Measurements from ENCODE around the gene AAK1. TPM values are rescaled to one million over a fixed set of nuclear protein-coding genes. Genes with fewer than 3 reads are reported as not detected.

AAK1 gene
- total RNA-seq, 1 experiment from 2014 or later, result 30.6 TPM

DNA sequence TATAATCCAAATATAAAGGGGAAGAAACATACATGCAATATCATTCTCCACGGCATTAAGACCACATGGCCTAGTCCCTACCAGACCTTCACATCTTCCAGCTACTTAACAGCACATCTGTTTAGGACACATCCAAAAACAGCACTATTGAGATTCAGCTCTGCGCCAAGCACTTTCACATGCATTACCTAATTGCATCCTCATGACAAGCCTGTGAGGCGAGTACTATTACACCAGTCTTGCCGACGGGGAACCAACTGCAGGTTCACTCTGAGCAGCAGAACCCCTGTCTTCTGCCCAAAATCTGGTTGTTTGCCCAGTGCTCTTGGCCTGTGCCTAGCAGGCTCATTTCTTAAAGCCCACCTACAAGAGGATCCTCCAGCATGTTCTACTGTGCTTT lies 66.7 kb downstream of the AAK1 start:
- H3K27me3 ChIP-seq (ENCODE audit: insufficient read depth, low read length), result no peaks in the 10 kb centered on the region
- no peak for DNase-seq
- H4K20me1 ChIP-seq (ENCODE audit: control insufficient read depth, insufficient read depth, insufficient read length), result no peaks in the 10 kb centered on the region
- H3K4me3 Mint-ChIP-seq, result no peak overlapping the region
- no peak overlapping the region for H2BK20ac ChIP-seq (ENCODE audit: low read depth, low read length, poor library complexity, severe bottlenecking)
- no peak overlapping the region for H4K91ac ChIP-seq (ENCODE audit: insufficient read length, low read depth, low read length)
- H3K23me2 ChIP-seq (ENCODE audit: insufficient read length, low read depth, low read length, poor library complexity, severe bottlenecking), result no peaks in the 10 kb centered on the region
- H4K5ac ChIP-seq (ENCODE audit: insufficient read length, low read depth, low read length), result no peak overlapping the region
- no peak overlapping the region for H3K23ac ChIP-seq (ENCODE audit: insufficient read length, low read depth, low read length)
- H3K4me1 ChIP-seq (ENCODE audit: insufficient read depth, low read length), result peaks cover 2% of the 10 kb centered on the region; the same call in 1 of the 2 replicates
- H3K9ac ChIP-seq (ENCODE audit: extremely low read depth, insufficient read length, low read length), result no peak overlapping the region
- H3K27ac ChIP-seq (ENCODE audit: insufficient read length, low read depth, low read length), result no peak overlapping the region
- H3K79me1 ChIP-seq (ENCODE audit: insufficient read depth, low read depth, low read length, poor library complexity, severe bottlenecking), result no peaks in the 10 kb centered on the region
- no peak overlapping the region for H3K56ac ChIP-seq (ENCODE audit: insufficient read length, low read depth, low read length)
- H3K36me3 Mint-ChIP-seq (ENCODE audit: insufficient read depth in 1 of 3, low read depth in 3 of 3), result no peaks in the 10 kb centered on the region; a peak in 1 of 7 replicates
- no peak overlapping the region for H2AFZ ChIP-seq (ENCODE audit: low read length)
- H3K14ac ChIP-seq (ENCODE audit: insufficient read depth, low read length), result no peak overlapping the region
- H4K8ac ChIP-seq (replicated peaks; ENCODE audit: insufficient read length, low read depth, low read length), result no peak overlapping the region
- no peaks in the 10 kb centered on the region for H3K9me3 Mint-ChIP-seq
- H3K27ac Mint-ChIP-seq, result no peak overlapping the region
- H2BK12ac ChIP-seq (ENCODE audit: insufficient read length, low read depth, low read length), result no peak overlapping the region
- H3K4me1 Mint-ChIP-seq, result peaks cover 26 to 38% of the 10 kb centered on the region in 2 experiments
- H3K9me3 ChIP-seq (ENCODE audit: control insufficient read depth, low read depth, low read length), result no peaks in the 10 kb centered on the region
- H2BK15ac ChIP-seq (ENCODE audit: low read depth, low read length), result no peak overlapping the region
- no CpG with 5 or more reads among the region's 5 CpGs for WGBS (ENCODE audit: extremely low coverage, insufficient read length, low lambda C conversion rate)
- TF ChIP-seq, protein P1, sequence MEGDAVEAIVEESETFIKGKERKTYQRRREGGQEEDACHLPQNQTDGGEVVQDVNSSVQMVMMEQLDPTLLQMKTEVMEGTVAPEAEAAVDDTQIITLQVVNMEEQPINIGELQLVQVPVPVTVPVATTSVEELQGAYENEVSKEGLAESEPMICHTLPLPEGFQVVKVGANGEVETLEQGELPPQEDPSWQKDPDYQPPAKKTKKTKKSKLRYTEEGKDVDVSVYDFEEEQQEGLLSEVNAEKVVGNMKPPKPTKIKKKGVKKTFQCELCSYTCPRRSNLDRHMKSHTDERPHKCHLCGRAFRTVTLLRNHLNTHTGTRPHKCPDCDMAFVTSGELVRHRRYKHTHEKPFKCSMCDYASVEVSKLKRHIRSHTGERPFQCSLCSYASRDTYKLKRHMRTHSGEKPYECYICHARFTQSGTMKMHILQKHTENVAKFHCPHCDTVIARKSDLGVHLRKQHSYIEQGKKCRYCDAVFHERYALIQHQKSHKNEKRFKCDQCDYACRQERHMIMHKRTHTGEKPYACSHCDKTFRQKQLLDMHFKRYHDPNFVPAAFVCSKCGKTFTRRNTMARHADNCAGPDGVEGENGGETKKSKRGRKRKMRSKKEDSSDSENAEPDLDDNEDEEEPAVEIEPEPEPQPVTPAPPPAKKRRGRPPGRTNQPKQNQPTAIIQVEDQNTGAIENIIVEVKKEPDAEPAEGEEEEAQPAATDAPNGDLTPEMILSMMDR (conservative IDR thresholded peaks at IDR 0.05), result no peak
- H3K4me2 ChIP-seq (ENCODE audit: insufficient read depth, insufficient read length, low read length), result no peak overlapping the region
- H2BK5ac ChIP-seq (ENCODE audit: insufficient read length, low read length), result no peak overlapping the region
- no peaks in the 10 kb centered on the region for H3K27me3 Mint-ChIP-seq (ENCODE audit: low read depth)
- no peak overlapping the region for H3T11ph ChIP-seq (ENCODE audit: low read length)
- no peak overlapping the region for H3K4ac ChIP-seq (ENCODE audit: low read depth, low read length)
- H2BK120ac ChIP-seq (ENCODE audit: low read depth, low read length, poor library complexity, severe bottlenecking), result no peak overlapping the region
- H2AK5ac ChIP-seq (ENCODE audit: insufficient read length, low read length), result no peak overlapping the region
- H3K79me2 ChIP-seq (ENCODE audit: insufficient read depth, low read length), result 0 out of 2 replicates have a peak, but pooled peaks cover 2% of the 10 kb centered on the region
- H3K18ac ChIP-seq (ENCODE audit: insufficient read length, low read depth, low read length), result no peak overlapping the region
